Esophagus squamous epithelium (tissue), 5 donors: ENCODE results near the gene SIGMAR1. TPM values are rescaled to one million over a fixed set of nuclear protein-coding genes. Genes with fewer than 3 reads are reported as not detected.

ENCODE experiments used
- DNase-seq: peaks from one replicate; lab custom pipeline; 2025; lab: John Stamatoyannopoulos, UW
- H3K27ac ChIP-seq, 4 donors: fragments of 200-600 bp; sonication (generic); one replicate each; pipeline ENCODE4 v1.5.1; 2016 to 2019; ENCODE audit warnings: mild to moderate bottlenecking in 1 of 4
- H3K27me3 ChIP-seq, 4 donors: fragments of 200-600 bp; sonication (generic); 1 replicate in 3 of 4; 2 replicates in 1 of 4; pipeline versions ENCODE4 v1.5.1 to v1.6.0; 2017 to 2021; ENCODE audit warnings: antibody characterized with exemption in 1 of 4
- H3K36me3 ChIP-seq, 3 donors: fragments of 200-600 bp; sonication (generic); one replicate each; pipeline ENCODE4 v1.5.1; 2016 to 2019
- H3K4me1 ChIP-seq, 3 donors: fragments of 200-600 bp; sonication (generic); one replicate each; pipeline ENCODE4 v1.5.1; 2017 to 2019
- H3K4me3 ChIP-seq, 4 donors: fragments of 200-600 bp; sonication (generic); 1 replicate in 3 of 4; 2 replicates in 1 of 4; pipeline ENCODE4 v1.5.1; 2016 to 2019; ENCODE audit warnings: mild to moderate bottlenecking in 2 of 4, moderate library complexity in 1 of 4
- H3K9me3 ChIP-seq, 3 donors: fragments of 200-600 bp; sonication (generic); one replicate each; pipeline ENCODE4 v1.5.1; 2016 to 2019
- POLR2A ChIP-seq, 4 donors: fragments of 450-650 bp; IDR thresholded peaks; one replicate each; pipeline ENCODE4 v1.6.1; 2017; ENCODE audit warnings: antibody characterized with exemption in 4 of 4, mild to moderate bottlenecking in 4 of 4, moderate library complexity in 3 of 4
- WGBS, 2 donors: methylation state at CpG; one replicate each; pipeline ENCODE4 v1.1.5; 2018; 5-methylcytosine and 5-hydroxymethylcytosine counted together
- intact Hi-C: fragments of 100-400 bp; cut with DNase I; formaldehyde crosslinking; loops from one replicate; pipeline ENCODE4 v1.15.0; 2022
- total RNA-seq, 4 donors: library from RNA; depleted of rRNA; stranded (reverse); fragments of >200 nt; gene quantifications; one replicate each; pipeline ENCODE4 v1.1.0, GENCODE V29; 2016
- TF ChIP-seq, protein P1 (sequence below), 6 experiments: fragments of 450-650 bp in 4 of 6; fragments of 200-600 bp in 2 of 6; sonication (generic) in 2 of 6; IDR thresholded peaks; one replicate each; pipeline ENCODE4 v1.5.1; 2016 to 2019; ENCODE audit warnings: antibody characterized with exemption in 6 of 6, mild to moderate bottlenecking in 4 of 6, moderate library complexity in 4 of 6
- donor health status: DM: yes; HTN: yes; CAD: no.

Gene SIGMAR1
- total RNA-seq, 4 donors from 2014 or later = 77.4 to 112 (median 88.7) TPM

DNA sequence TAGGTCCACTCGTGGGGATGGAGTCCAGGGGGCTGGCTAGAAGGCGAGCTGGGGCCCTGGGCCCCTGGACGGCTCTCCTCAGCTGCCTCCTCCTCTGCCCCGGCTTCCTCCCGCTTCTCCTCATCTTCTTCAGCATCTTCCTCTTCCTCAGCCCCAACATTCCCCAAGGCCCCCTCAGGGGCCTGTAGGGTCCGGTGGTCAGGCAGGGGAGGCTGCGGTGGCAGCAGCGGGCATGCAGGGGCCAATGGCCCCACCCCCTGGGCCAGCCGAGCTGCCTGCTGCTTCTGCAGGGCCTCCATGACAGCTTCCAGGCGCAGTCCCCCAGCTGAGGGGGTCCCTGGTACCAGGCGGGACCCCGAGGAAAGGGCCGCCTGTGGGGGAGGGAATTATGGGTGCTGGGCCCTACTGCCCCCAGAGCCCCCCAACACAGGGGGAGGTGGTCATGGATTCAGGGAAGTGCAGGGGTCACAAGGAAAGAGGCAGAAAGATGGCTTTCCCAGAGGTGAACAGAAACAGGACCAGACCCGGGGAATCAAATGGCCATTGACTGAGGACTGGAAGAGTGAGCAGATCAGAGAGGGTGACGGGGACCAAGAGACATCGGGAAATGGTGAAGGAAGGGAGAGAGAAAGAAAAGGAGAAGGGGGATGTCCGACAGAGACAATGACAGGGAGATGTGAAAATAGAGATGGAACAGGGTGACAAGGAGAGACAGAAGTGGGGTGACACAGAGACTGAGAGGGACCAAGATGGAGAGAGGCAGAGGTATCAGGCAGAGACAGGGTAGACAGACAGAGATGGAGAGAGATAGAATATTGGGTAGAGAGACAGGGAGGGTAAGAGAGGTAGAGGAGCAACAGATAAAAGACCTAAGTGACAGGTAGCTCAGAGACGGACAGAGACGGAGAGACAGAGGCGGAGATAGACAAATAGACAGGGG lies 9.6 kb downstream of the SIGMAR1 start:
- WGBS, 2 donors = 36 to 55% methylated on average over 12 to 16 of the region's 20 CpGs
- Histone ChIP-seq H3K36me3 (no peaks in the 10 kb centered on the region), H3K27ac (no peak overlapping the region), H3K4me3 (peak overlapping the region; percentile 22 to 71 (median 46)), H3K9me3 (no peaks in the 10 kb centered on the region), H3K4me1 (peaks cover 7 to 41% (median 23%) of the 10 kb centered on the region in 3 donors), H3K27me3 (peaks cover 3 to 82% (median 38%) of the 10 kb centered on the region in 4 donors)
- DNase-seq = no peak
- intact Hi-C loops = no loop called here
- no peak for TF ChIP-seq POLR2A (IDR thresholded peaks at IDR 0.05)
- TF ChIP-seq, protein P1, sequence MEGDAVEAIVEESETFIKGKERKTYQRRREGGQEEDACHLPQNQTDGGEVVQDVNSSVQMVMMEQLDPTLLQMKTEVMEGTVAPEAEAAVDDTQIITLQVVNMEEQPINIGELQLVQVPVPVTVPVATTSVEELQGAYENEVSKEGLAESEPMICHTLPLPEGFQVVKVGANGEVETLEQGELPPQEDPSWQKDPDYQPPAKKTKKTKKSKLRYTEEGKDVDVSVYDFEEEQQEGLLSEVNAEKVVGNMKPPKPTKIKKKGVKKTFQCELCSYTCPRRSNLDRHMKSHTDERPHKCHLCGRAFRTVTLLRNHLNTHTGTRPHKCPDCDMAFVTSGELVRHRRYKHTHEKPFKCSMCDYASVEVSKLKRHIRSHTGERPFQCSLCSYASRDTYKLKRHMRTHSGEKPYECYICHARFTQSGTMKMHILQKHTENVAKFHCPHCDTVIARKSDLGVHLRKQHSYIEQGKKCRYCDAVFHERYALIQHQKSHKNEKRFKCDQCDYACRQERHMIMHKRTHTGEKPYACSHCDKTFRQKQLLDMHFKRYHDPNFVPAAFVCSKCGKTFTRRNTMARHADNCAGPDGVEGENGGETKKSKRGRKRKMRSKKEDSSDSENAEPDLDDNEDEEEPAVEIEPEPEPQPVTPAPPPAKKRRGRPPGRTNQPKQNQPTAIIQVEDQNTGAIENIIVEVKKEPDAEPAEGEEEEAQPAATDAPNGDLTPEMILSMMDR (IDR thresholded peaks at IDR 0.05) = no peak

GRCh38 chr9:34625186-34625486 lies 12.5 kb downstream of the SIGMAR1 start:
- DNase-seq = no peak
- Histone ChIP-seq H3K4me1 (peaks cover 11 to 49% (median 23%) of the 10 kb centered on the region in 3 donors), H3K36me3 (no peaks in the 10 kb centered on the region), H3K27ac (no peak overlapping the region), H3K9me3 (no peaks in the 10 kb centered on the region), H3K27me3 (peaks cover 3 to 86% (median 37%) of the 10 kb centered on the region in 4 donors), H3K4me3 (no peak overlapping the region)
- intact Hi-C loops = no loop called here
- 63 to 65% methylated on average over 3 of the region's 3 CpGs for WGBS, 2 donors
- TF ChIP-seq POLR2A (IDR thresholded peaks at IDR 0.05) = no peak
- TF ChIP-seq, protein P1 (IDR thresholded peaks at IDR 0.05) = no peak

DNA sequence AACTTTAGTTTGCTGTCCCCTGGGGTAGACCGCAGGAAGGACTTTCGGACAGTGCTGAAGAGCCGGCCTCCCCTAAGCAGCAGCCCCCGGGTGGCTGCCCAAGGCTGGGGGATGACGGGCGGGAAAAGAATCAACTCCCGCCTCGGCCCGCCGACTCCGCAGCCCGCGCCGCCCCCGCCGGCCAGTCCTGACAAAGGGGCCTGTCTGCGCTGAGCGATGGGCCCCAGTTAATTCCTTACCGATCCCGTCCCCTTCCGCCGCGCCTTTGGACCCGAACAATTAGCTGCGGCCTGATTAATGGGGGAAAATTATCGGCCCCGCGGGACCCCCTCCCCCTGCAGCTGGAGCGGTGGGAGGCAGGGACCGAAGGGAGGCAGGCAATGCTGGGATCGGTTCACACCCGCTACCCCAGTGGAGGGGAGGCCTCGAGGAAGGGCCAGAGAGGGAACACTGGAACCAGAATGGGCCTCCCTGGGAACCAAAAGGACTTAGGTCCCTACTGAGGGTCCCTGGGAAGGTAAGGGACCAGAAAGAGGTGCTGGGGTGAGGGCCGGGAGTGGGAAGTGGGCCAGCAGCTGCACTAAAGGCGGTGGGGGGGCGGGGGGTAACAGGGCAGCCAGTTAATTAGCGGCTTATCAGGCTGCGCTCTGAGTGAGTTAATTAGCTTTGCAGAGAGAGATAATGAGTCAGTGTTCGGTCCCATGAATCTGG lies 13.0 kb downstream of the SIGMAR1 start:
- H3K27ac ChIP-seq = no peak overlapping the region
- intact Hi-C loops = no loop called here
- no peaks in the 10 kb centered on the region for H3K9me3 ChIP-seq
- no peak overlapping the region for H3K4me3 ChIP-seq
- H3K27me3 ChIP-seq = peaks cover 3 to 80% (median 36%) of the 10 kb centered on the region in 4 donors
- H3K36me3 ChIP-seq = no peaks in the 10 kb centered on the region
- TF ChIP-seq, protein P1 (IDR thresholded peaks at IDR 0.05) = no peak
- TF ChIP-seq POLR2A (IDR thresholded peaks at IDR 0.05) = no peak
- H3K4me1 ChIP-seq = peaks cover 14 to 53% (median 25%) of the 10 kb centered on the region in 3 donors
- 49 to 53% methylated on average over 5 to 12 of the region's 39 CpGs for WGBS, 2 donors
- DNase-seq = no peak

DNA sequence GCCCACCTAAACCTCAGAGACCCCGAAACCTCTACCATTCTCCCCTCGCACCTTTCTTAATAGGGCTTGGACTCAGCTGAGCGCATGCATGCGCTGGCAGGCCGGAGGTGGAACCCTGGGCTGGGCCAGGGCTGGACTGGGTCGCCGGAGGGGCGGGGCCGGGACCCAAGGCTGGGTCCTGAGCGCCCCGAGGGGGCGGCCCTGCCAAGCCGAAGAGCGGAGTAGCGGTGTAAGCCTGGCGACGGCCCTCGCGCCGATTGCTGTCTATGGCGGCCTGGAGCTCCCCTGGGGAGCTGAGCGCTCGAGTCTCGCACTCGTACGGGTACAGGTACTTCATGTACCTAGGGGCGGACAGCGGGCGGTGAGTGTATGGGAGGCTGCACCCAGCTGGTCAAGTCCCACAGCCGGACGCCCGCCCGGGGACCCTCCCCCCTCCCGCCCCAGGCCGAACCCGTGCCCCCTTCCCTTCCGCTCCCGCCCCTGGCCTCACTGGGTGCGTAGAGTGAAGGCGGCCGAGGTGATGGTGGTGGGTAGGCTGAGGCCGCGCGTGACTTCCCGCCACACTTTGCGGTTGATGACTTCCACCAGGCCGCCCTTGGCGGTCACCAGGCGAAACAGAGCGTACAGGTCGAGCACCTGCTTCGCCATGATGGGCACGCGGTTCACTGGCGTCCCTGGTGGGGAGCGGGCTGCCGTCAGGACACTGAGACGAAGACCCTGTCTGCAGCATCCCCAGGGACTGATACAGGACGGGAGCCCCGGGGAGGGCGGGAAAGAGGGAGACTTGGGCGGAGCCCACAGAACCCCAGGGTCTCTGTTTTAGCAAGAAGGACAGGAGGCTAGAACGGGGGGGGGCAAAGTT lies 14.0 kb downstream of the SIGMAR1 start:
- Histone ChIP-seq H3K27me3 (peaks cover 3 to 70% (median 34%) of the 10 kb centered on the region in 4 donors), H3K36me3 (peaks cover 0 to 4% (median 0%) of the 10 kb centered on the region in 3 donors), H3K9me3 (no peaks in the 10 kb centered on the region), H3K4me3 (peak overlapping the region in 1 of 4 donors; percentile 24), H3K27ac (no peak overlapping the region), H3K4me1 (peaks cover 23 to 52% (median 25%) of the 10 kb centered on the region in 3 donors)
- TF ChIP-seq, protein P1 (IDR thresholded peaks at IDR 0.05) = no peak
- TF ChIP-seq POLR2A (IDR thresholded peaks at IDR 0.05) = no peak
- intact Hi-C loops = no loop called here
- WGBS, 2 donors = 35 to 40% methylated on average over 3 to 4 of the region's 63 CpGs
- no peak for DNase-seq
